GM12891 (cell line): Measurements from ENCODE around the gene STX7.

Source experiments
- POLR2A ChIP-seq: IDR thresholded peaks from 2 replicates; pipeline ENCODE4 v1.6.1; 2011; ENCODE audit warnings: low read depth, low read length, control low read depth
- POLR2AphosphoS5 ChIP-seq: IDR thresholded peaks from 2 replicates; pipeline ENCODE4 v1.6.1; 2011; ENCODE audit warnings: low read depth, low read length, control low read depth
- SPI1 ChIP-seq: IDR thresholded peaks from 2 replicates; pipeline ENCODE4 v1.6.1; 2011; ENCODE audit warnings: low read depth, low read length, control low read depth
- TAF1 ChIP-seq: IDR thresholded peaks from 2 replicates; pipeline ENCODE4 v1.6.1; 2011; ENCODE audit warnings: low read depth, low read length, control low read depth

- TF ChIP-seq TAF1 (no peak), POLR2A (no peak), SPI1 (no peak), POLR2AphosphoS5 (no peak)
These were observed 1.1 kb downstream of the STX7 start for GRCh38 chr6:132511831-132512220.
